BLaER1 treated with 17β-estradiol and CSF1 and Interleukin-3, amounts not matched to agents 10 nM and 100 nM (cell line): ENCODE results near the gene MRAP.
"Not testable (repeated sequence)": the region's sequence is repeated elsewhere in the genome, so short reads cannot be mapped to it uniquely, and the experiment has no call there.

ENCODE experiments used
- H3K27ac ChIP-seq, 11 experiments: shearing (Covaris generic); formaldehyde crosslinking; 2 replicates each; pipeline ENCODE4 v1.8.1; 2022
- H3K27me3 ChIP-seq, 11 experiments: shearing (Covaris generic); formaldehyde crosslinking; 2 replicates each; pipeline ENCODE4 v1.8.1; 2022
- H3K36me3 ChIP-seq, 11 experiments: shearing (Covaris generic); formaldehyde crosslinking; 2 replicates each; pipeline ENCODE4 v1.8.1; 2022
- H3K4me1 ChIP-seq, 10 experiments: shearing (Covaris generic); formaldehyde crosslinking; 2 replicates each; pipeline ENCODE4 v1.8.1; 2022
- H3K4me2 ChIP-seq, 11 experiments: shearing (Covaris generic); formaldehyde crosslinking; 2 replicates each; pipeline ENCODE4 v1.8.1; 2022
- H3K4me3 ChIP-seq, 10 experiments: shearing (Covaris generic); formaldehyde crosslinking; 2 replicates each; pipeline ENCODE4 v1.8.1; 2022
- H3K9ac ChIP-seq, 11 experiments: shearing (Covaris generic); formaldehyde crosslinking; 2 replicates each; pipeline ENCODE4 v1.8.1; 2022
- H3K9me3 ChIP-seq, 11 experiments: shearing (Covaris generic); formaldehyde crosslinking; replicated peaks in 1 of 11; 2 replicates each; pipeline ENCODE4 v1.8.1; 2022
- H4K20me1 ChIP-seq, 11 experiments: shearing (Covaris generic); formaldehyde crosslinking; 2 replicates each; pipeline ENCODE4 v1.8.1; 2022
- Cebpa-rat ChIP-seq, 11 experiments: shearing (Covaris generic); IDR thresholded peaks; 2 replicates each; pipeline ENCODE4 v1.8.1; 2022

The MRAP gene

DNA sequence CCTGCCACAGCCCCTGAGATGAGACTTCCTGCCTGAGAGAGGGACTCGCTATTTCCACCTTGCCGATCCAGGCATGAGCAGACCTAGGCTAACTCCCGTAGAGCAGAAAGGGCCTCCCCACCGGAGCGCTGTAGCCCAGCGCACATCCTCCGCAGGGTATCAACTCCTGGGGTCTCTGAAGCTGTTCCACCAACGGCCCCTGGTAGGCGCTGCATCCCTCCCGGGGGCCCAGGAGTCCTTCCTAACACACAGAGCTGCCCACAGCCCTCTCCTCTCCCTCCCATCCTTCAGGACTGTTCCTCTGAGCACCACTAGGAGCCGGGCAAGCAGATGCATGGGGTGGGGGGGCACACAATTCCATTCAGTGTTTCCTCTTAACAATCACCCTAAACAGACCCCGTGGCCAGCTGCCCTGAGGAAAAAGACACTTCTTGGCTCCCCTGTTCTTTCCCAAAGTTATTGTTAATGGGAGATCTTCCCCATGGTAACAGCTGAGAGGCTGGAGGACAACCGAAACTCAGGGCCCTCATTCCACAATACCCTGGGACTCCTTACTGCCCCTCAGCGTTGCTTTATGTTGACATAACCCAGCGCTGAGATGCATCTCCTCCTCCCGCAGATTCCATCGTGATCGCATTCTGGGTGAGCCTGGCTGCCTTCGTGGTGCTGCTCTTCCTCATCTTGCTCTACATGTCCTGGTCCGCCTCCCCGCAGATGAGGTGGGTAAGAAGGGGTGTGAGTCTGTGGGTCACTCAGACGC is 7.5 kb downstream of the MRAP start:
- Histone ChIP-seq H3K27ac (peak overlapping the region in 5 of 11 experiments; percentile 2 to 45 (median 31); a peak in 4 of 22 replicates), H3K36me3 (peaks cover 19 to 85% (median 47%) of the 10 kb centered on the region in 11 experiments; a peak in 21 of 22 replicates), H3K4me3 (no peak overlapping the region), H3K4me2 (peak overlapping the region in 8 of 11 experiments; percentile 14 to 61 (median 42); a peak in 14 of 22 replicates), H3K4me1 (peaks cover 0 to 26% (median 18%) of the 10 kb centered on the region in 10 experiments; a peak in 16 of 20 replicates), H3K9ac (0 out of 22 replicates have a peak overlapping the region, but pooled peaks of 1 of the 11 experiments have one; percentile 20), H3K27me3 (no peaks in the 10 kb centered on the region), H4K20me1 (peaks cover 0 to 21% (median 0%) of the 10 kb centered on the region in 11 experiments; a peak in 7 of 22 replicates), H3K9me3 (no peaks in the 10 kb centered on the region)
- no peak for TF ChIP-seq Cebpa-rat (IDR thresholded peaks at IDR 0.05)

- Histone ChIP-seq H3K27ac (peak overlapping the region in 1 of 11 experiments; percentile 23; a peak in 4 of 22 replicates), H4K20me1 (peaks cover 0 to 36% (median 7%) of the 10 kb centered on the region in 11 experiments; a peak in 12 of 22 replicates), H3K4me1 (peaks cover 0 to 33% (median 25%) of the 10 kb centered on the region in 10 experiments; a peak in 16 of 20 replicates), H3K4me3 (no peak overlapping the region), H3K4me2 (peak overlapping the region in 6 of 11 experiments; percentile 4 to 61 (median 34); a peak in 9 of 22 replicates), H3K9ac (no peak overlapping the region), H3K9me3 (no peaks in the 10 kb centered on the region), H3K27me3 (no peaks in the 10 kb centered on the region), H3K36me3 (peaks cover 27 to 86% (median 55%) of the 10 kb centered on the region in 11 experiments)
- TF ChIP-seq Cebpa-rat (IDR thresholded peaks at IDR 0.05): peak in 4 of 11 experiments; percentile 8 to 34 (median 32); a peak in 1 of 22 replicates
Observed at GRCh38 chr21:32307706-32308105, 9.1 kb downstream of the MRAP start.

- Histone ChIP-seq H4K20me1 (peaks cover 0 to 36% (median 9%) of the 10 kb centered on the region in 11 experiments; a peak in 12 of 22 replicates), H3K36me3 (peaks cover 36 to 86% (median 62%) of the 10 kb centered on the region in 11 experiments), H3K9me3 (no peaks in the 10 kb centered on the region), H3K4me2 (no peak overlapping the region), H3K27ac (peak overlapping the region in 1 of 11 experiments; percentile 23; a peak in 1 of 22 replicates), H3K4me3 (no peak overlapping the region), H3K27me3 (no peaks in the 10 kb centered on the region), H3K4me1 (peaks cover 0 to 33% (median 25%) of the 10 kb centered on the region in 10 experiments; a peak in 16 of 20 replicates), H3K9ac (no peak overlapping the region)
- no peak for TF ChIP-seq Cebpa-rat (IDR thresholded peaks at IDR 0.05)
Observed at GRCh38 chr21:32308696-32309095, 10.0 kb downstream of the MRAP start.

GRCh38 chr21:32309906-32310460 is 11.3 kb downstream of the MRAP start:
- H3K4me2 ChIP-seq: no peak overlapping the region
- no peak overlapping the region for H3K4me3 ChIP-seq
- no peak for TF ChIP-seq Cebpa-rat (IDR thresholded peaks at IDR 0.05)

DNA sequence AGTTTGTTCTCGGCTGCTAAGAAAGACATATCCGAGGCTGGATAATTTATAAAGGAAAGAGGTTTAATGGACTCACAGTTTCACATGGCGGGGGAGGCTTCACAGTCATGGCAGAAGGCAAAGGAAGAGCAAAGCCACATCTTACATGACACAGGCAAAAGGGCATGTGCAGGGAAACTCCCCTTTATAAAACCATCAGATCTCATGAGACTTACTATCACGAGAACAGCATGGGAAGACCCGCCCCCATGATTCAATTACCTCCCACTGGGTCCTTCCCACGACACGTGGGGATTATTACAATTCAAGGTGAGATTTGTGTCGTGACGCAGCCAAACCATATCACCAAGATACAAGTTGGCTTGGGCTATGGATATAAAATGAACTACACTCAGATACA is 12.3 kb downstream of the MRAP start:
- not testable (repeated sequence) for H3K27me3 ChIP-seq, H3K9ac ChIP-seq, H3K9me3 ChIP-seq, H3K4me3 ChIP-seq, H3K27ac ChIP-seq, H3K4me2 ChIP-seq
- H4K20me1 ChIP-seq: peaks cover 0 to 50% (median 17%) of the 10 kb centered on the region in 11 experiments; a peak in 13 of 22 replicates
- H3K4me1 ChIP-seq: peaks cover 0 to 38% (median 23%) of the 10 kb centered on the region in 10 experiments; a peak in 16 of 20 replicates
- peaks cover 55 to 95% (median 84%) of the 10 kb centered on the region in 11 experiments for H3K36me3 ChIP-seq

More at GRCh38 chr21:32309906-32310460, 11.3 kb downstream of the MRAP start:
- Histone ChIP-seq H3K27me3 (no peaks in the 10 kb centered on the region), H3K4me1 (peaks cover 0 to 41% (median 27%) of the 10 kb centered on the region in 10 experiments; a peak in 16 of 20 replicates), H4K20me1 (peaks cover 0 to 47% (median 13%) of the 10 kb centered on the region in 11 experiments; a peak in 13 of 22 replicates), H3K36me3 (peaks cover 47 to 91% (median 74%) of the 10 kb centered on the region in 11 experiments), H3K9me3 (no peaks in the 10 kb centered on the region), H3K27ac (no peak overlapping the region), H3K9ac (no peak overlapping the region)

GRCh38 chr21:32311621-32312020 is 13.0 kb downstream of the MRAP start:
- no peaks in the 10 kb centered on the region for H3K9me3 ChIP-seq
- H3K27me3 ChIP-seq: no peaks in the 10 kb centered on the region
- H3K27ac ChIP-seq: no peak overlapping the region
- TF ChIP-seq Cebpa-rat (IDR thresholded peaks at IDR 0.05): no peak
- no peak overlapping the region for H3K4me3 ChIP-seq
- H3K4me1 ChIP-seq: peaks cover 0 to 33% (median 17%) of the 10 kb centered on the region in 10 experiments; a peak in 16 of 20 replicates
- peak overlapping the region in 1 of 11 experiments; percentile 21; a peak in 1 of 22 replicates for H3K4me2 ChIP-seq
- no peak overlapping the region for H3K9ac ChIP-seq
- peaks cover 61 to 97% (median 87%) of the 10 kb centered on the region in 11 experiments for H3K36me3 ChIP-seq
- peaks cover 0 to 52% (median 24%) of the 10 kb centered on the region in 11 experiments; a peak in 13 of 22 replicates for H4K20me1 ChIP-seq

DNA sequence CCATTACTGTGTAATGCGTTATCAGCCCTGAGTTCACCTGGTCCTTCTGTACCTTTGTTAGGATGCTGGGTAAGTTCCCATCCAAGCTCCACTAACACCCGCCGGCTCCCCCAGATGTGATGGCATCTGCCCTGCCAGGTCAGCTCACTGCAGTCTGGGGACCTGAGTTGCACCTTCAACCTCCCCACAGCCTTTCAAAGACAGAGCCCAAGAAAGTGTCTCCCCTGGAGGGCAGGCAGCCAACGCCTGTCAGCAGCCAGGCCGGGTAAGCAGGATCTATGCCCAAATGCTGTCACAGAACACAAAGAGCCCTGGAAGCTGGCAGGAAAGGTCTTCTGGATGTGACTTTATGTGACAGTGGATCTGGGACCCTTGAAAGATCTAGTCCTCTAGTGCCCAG is 13.7 kb downstream of the MRAP start:
- Histone ChIP-seq H3K27me3 (no peaks in the 10 kb centered on the region), H3K36me3 (peaks cover 68 to 97% (median 88%) of the 10 kb centered on the region in 11 experiments), H3K4me1 (peaks cover 0 to 32% (median 14%) of the 10 kb centered on the region in 10 experiments; a peak in 16 of 20 replicates), H3K4me2 (no peak overlapping the region), H3K4me3 (no peak overlapping the region), H3K9me3 (no peaks in the 10 kb centered on the region), H3K9ac (no peak overlapping the region), H3K27ac (no peak overlapping the region), H4K20me1 (peaks cover 0 to 59% (median 30%) of the 10 kb centered on the region in 11 experiments; a peak in 13 of 22 replicates)
- no peak for TF ChIP-seq Cebpa-rat (IDR thresholded peaks at IDR 0.05)

GRCh38 chr21:32312976-32313375 is 14.3 kb downstream of the MRAP start:
- H3K4me1 ChIP-seq: peaks cover 0 to 26% (median 9%) of the 10 kb centered on the region in 10 experiments; a peak in 16 of 20 replicates
- H3K27me3 ChIP-seq: no peaks in the 10 kb centered on the region
- no peak overlapping the region for H3K4me2 ChIP-seq
- H4K20me1 ChIP-seq: peaks cover 0 to 65% (median 36%) of the 10 kb centered on the region in 11 experiments; a peak in 13 of 22 replicates
- no peak overlapping the region for H3K9ac ChIP-seq
- no peak overlapping the region for H3K27ac ChIP-seq
- H3K9me3 ChIP-seq: no peaks in the 10 kb centered on the region
- TF ChIP-seq Cebpa-rat (IDR thresholded peaks at IDR 0.05): no peak
- no peak overlapping the region for H3K4me3 ChIP-seq
- peaks cover 74 to 97% (median 90%) of the 10 kb centered on the region in 11 experiments for H3K36me3 ChIP-seq
